Colonic mucosa (tissue), 4 donors: ENCODE data around the gene GABBR2. TPM values are rescaled to one million over a fixed set of nuclear protein-coding genes. Genes with fewer than 3 reads are reported as not detected.

ENCODE experiments used
- DNase-seq: peaks from one replicate; pipeline ENCODE4 v3.0.0-alpha.2; 2020
- H3K27ac ChIP-seq: fragments of 200-600 bp; one replicate; pipeline ENCODE4 v1.8.0; 2021
- H3K27me3 ChIP-seq: fragments of 200-600 bp; one replicate; pipeline ENCODE4 v1.8.0; 2021
- H3K36me3 ChIP-seq: fragments of 200-600 bp; one replicate; pipeline ENCODE4 v1.8.0; 2021
- H3K4me1 ChIP-seq: fragments of 200-600 bp; one replicate; pipeline ENCODE4 v1.8.0; 2021; ENCODE audit warnings: mild to moderate bottlenecking
- H3K4me3 ChIP-seq: fragments of 200-600 bp; one replicate; pipeline ENCODE4 v1.8.0; 2021
- H3K9ac ChIP-seq, 2 donors: one replicate each; pipeline ENCODE4 v1.7.0; 2013; ENCODE audit warnings: control low read depth in 2 of 2, low read depth in 2 of 2, low read length in 2 of 2
- H3K9me3 ChIP-seq: fragments of 200-600 bp; one replicate; pipeline ENCODE4 v1.8.0; 2021
- intact Hi-C: fragments of 100-400 bp; cut with DNase I; formaldehyde crosslinking; loops from one replicate; pipeline ENCODE4 v1.14.1; 2022
- total RNA-seq, 2 donors: library from RNA; stranded (reverse); fragmentation: NEBNext Ultra II Directional in 1 of 2; extraction: Animal tissue kit (Norgen Biotek cat#: 25700) in 1 of 2; gene quantifications; one replicate each; pipeline ENCODE4 v1.2.1, GENCODE V29; 2021
- TF ChIP-seq, protein P1 (sequence below): fragments of 200-600 bp; IDR thresholded peaks from one replicate; pipeline ENCODE4 v1.8.0; 2022; ENCODE audit warnings: antibody characterized with exemption, mild to moderate bottlenecking
- donor health status: healthy.
- donor health status: DM: no; HTN: no; CAD: no.
- donor health status: DM: no; HTN: no; CAD: no.

The GABBR2 gene
- total RNA-seq, 2 donors from 2014 or later, result 0.05 TPM; not detected in 1

DNA sequence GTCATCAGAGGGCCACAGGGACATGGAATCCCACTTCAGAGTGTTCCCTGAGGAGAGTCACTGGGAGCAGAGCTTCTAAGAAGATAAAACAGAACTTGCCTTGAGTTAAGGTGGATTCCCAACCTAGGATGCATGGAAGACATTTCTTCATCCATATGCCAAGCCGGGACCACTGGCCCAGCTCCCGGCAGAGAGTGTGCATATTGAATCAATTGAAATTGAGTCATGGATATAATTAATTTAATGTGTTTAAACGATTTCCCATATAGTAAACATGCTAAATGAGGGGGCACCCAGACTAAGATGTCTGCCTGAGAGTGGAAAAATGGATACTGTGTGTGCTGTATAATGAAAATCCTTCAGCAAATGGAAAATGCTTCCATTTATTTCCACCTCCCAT, 258.9 kb downstream of the GABBR2 start:
- Histone ChIP-seq H3K27ac (no peak overlapping the region), H3K9me3 (no peaks in the 10 kb centered on the region), H3K4me1 (no peaks in the 10 kb centered on the region), H3K27me3 (no peaks in the 10 kb centered on the region), H3K36me3 (no peaks in the 10 kb centered on the region), H3K4me3 (no peak overlapping the region), H3K9ac (no peak overlapping the region)
- intact Hi-C loops, result no loop called here
- TF ChIP-seq, protein P1, sequence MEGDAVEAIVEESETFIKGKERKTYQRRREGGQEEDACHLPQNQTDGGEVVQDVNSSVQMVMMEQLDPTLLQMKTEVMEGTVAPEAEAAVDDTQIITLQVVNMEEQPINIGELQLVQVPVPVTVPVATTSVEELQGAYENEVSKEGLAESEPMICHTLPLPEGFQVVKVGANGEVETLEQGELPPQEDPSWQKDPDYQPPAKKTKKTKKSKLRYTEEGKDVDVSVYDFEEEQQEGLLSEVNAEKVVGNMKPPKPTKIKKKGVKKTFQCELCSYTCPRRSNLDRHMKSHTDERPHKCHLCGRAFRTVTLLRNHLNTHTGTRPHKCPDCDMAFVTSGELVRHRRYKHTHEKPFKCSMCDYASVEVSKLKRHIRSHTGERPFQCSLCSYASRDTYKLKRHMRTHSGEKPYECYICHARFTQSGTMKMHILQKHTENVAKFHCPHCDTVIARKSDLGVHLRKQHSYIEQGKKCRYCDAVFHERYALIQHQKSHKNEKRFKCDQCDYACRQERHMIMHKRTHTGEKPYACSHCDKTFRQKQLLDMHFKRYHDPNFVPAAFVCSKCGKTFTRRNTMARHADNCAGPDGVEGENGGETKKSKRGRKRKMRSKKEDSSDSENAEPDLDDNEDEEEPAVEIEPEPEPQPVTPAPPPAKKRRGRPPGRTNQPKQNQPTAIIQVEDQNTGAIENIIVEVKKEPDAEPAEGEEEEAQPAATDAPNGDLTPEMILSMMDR, result no peak
- no peak for DNase-seq

DNA sequence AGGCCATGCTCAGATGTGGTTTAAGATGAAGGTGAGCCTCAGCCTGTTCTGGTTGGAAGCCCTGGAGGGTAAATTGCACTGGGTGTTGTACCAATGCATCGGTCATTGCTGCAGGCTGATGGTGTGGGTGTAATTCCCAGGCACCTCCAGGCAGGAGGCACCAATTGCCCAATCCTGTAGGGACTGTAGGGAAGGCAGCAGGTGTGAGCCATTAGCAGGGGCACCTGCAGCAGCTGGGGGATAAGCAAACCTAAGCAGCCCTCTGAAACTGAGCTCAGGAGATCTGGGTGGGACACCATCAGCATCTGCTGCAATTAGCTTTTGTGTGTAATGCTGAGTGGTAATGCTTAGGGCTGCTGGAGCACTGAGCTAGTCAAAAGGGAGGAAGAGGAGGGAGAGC, 263.2 kb downstream of the GABBR2 start:
- Histone ChIP-seq H3K36me3 (no peaks in the 10 kb centered on the region), H3K27me3 (no peaks in the 10 kb centered on the region), H3K27ac (no peak overlapping the region), H3K9me3 (no peaks in the 10 kb centered on the region), H3K4me1 (no peaks in the 10 kb centered on the region), H3K4me3 (no peak overlapping the region), H3K9ac (no peak overlapping the region)
- TF ChIP-seq, protein P1, result no peak
- intact Hi-C loops, result no loop called here
- DNase-seq, result no peak

DNA sequence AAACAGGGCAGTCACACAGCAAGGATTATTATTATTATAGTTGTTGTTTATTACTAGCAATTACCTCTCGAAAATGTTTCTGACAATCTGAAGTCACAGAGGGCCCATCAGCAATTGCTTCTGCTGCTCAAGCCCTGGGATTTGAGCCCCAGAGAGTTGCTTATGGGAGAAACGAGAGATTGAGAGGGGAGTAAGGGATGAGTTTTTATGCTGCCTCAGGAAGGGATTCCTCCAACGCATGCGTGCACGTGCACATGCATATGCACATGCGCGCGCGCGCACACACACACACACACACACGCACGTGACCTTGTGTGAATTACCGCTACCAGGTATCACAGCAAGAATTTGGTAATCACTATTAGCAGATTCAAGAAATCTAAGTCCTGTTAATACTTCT, 264.1 kb downstream of the GABBR2 start:
- no peaks in the 10 kb centered on the region for H3K9me3 ChIP-seq
- no peaks in the 10 kb centered on the region for H3K27me3 ChIP-seq
- H3K36me3 ChIP-seq, result no peaks in the 10 kb centered on the region
- no peaks in the 10 kb centered on the region for H3K4me1 ChIP-seq
- DNase-seq, result no peak
- H3K27ac ChIP-seq, result no peak overlapping the region
- intact Hi-C loops, result no loop called here
- H3K9ac ChIP-seq, result no peak overlapping the region
- no peak overlapping the region for H3K4me3 ChIP-seq
- TF ChIP-seq, protein P1, result no peak

DNA sequence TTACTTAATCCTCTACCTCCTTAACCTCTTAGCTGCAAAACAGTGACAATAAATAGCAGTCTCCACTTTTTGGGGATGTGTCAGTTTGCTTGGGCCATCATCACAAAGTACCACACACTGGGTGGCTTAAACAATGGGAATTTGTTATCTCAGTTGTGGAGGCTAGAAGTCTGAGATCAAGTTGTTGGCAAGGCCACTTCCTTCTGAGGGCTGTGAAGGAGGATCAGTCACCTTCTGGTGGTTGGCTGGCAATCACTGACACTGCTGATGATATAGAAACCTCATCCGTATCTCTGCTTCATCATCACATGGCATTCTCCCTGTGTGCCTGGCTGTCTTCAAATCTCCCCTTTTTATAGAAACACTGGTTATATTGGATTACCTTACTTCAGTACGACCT, 266.2 kb downstream of the GABBR2 start:
- Histone ChIP-seq H3K9me3 (no peaks in the 10 kb centered on the region), H3K4me1 (no peaks in the 10 kb centered on the region), H3K9ac (no peak overlapping the region), H3K4me3 (no peak overlapping the region), H3K36me3 (no peaks in the 10 kb centered on the region), H3K27me3 (no peaks in the 10 kb centered on the region), H3K27ac (no peak overlapping the region)
- intact Hi-C loops, result no loop called here
- no peak for DNase-seq
- TF ChIP-seq, protein P1, result no peak

DNA sequence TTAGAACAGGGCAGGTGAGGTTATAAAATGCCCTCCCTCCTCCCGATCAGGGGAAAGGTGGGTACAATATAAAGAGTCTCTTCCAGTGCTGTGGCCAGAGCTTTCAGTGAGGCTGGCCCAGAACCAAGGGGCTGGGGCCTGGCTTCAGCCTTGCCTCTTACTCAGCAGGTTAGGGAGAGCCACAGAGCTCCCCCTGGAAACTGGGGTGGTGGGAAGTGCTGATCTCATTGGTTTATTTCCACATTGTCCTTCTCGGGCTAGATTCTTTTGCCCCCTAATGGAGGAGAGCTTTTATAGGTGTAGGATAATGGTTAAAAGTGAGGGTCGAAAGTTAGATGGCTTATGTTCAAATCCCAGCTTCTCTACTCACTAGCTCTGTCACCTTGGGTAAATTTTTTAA, 266.6 kb downstream of the GABBR2 start:
- intact Hi-C loops, result no loop called here
- no peaks in the 10 kb centered on the region for H3K9me3 ChIP-seq
- no peaks in the 10 kb centered on the region for H3K27me3 ChIP-seq
- no peak overlapping the region for H3K9ac ChIP-seq
- TF ChIP-seq, protein P1, result no peak
- no peak overlapping the region for H3K4me3 ChIP-seq
- no peaks in the 10 kb centered on the region for H3K4me1 ChIP-seq
- H3K36me3 ChIP-seq, result no peaks in the 10 kb centered on the region
- DNase-seq, result no peak
- no peak overlapping the region for H3K27ac ChIP-seq

DNA sequence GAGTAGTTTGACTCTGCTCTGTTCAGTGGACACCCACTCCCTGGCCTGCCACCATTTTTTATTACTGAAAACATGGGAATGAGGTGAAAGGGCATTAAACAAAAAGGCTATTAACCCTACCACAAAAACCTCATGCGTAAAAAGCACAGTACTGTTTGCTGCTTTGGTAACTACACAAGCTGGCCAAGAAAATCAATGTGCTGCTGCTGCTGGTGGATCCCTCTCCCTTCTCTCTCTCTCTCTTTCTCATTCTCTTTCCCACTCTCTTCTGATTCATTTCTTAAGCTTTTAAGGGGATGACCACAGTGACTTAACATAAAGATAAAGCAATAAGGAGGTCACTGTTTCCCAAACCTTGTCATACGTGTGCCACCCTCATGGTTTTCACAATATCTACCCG, 270.1 kb downstream of the GABBR2 start:
- Histone ChIP-seq H3K27ac (no peak overlapping the region), H3K27me3 (no peaks in the 10 kb centered on the region), H3K9me3 (no peaks in the 10 kb centered on the region), H3K36me3 (no peaks in the 10 kb centered on the region), H3K4me1 (no peaks in the 10 kb centered on the region), H3K9ac (no peak overlapping the region), H3K4me3 (no peak overlapping the region)
- DNase-seq, result no peak
- intact Hi-C loops, result no loop called here
- TF ChIP-seq, protein P1, result no peak
